Right cardiac atrium (tissue), 5 donors: ENCODE measurements around the gene CHST13. TPM values are rescaled to one million over a fixed set of nuclear protein-coding genes. Genes with fewer than 3 reads are reported as not detected.

ENCODE experiments used
- ATAC-seq, 2 donors: fragments of 200-7000 bp; cut with Tn5 transposase; one replicate each; pipeline versions ENCODE4 v1.8.0 to v1.9.1; 2020; ENCODE audit warnings: moderate library complexity in 2 of 2, mild to moderate bottlenecking in 1 of 2
- DNase-seq, 3 donors: peaks; one replicate each; pipeline ENCODE4 v3.0.0-alpha.2; 2020
- H3K27ac ChIP-seq: one replicate; pipeline ENCODE4 v1.5.1; 2013; ENCODE audit warnings: mild to moderate bottlenecking, low read length, control low read depth, moderate library complexity
- H3K27me3 ChIP-seq: one replicate; pipeline ENCODE4 v1.6.1; 2013; ENCODE audit not compliant: control insufficient read depth, insufficient read depth
- H3K4me1 ChIP-seq: one replicate; pipeline ENCODE4 v1.6.1; 2013; ENCODE audit warnings: low read length; ENCODE audit not compliant: control insufficient read depth, insufficient read depth
- H3K4me3 ChIP-seq: one replicate; pipeline ENCODE4 v1.5.1; 2013; ENCODE audit warnings: low read length, control low read depth
- H3K9me3 ChIP-seq: one replicate; pipeline ENCODE4 v1.6.1; 2013; ENCODE audit warnings: low read length; ENCODE audit not compliant: control insufficient read depth
- WGBS: extraction: QIAGEN DNeasy Blood & Tissue Kit; methylation state at CpG from one replicate; pipeline ENCODE4 v1.1.7; 2013; 5-methylcytosine and 5-hydroxymethylcytosine counted together
- intact Hi-C, 4 donors: fragments of 100-400 bp; cut with DNase I; formaldehyde crosslinking; loops; one replicate each; pipeline versions ENCODE4 v1.11.0 to v1.14.0; 2022 to 2023
- polyA plus RNA-seq: library from polyadenylated mRNA; stranded (reverse); fragments of 200-250 nt; gene quantifications from one replicate; pipeline ENCODE4 v1.2.3, GENCODE V29; 2013
- total RNA-seq, 4 donors: library from RNA; stranded (reverse); fragmentation: NEBNext Ultra II Directional; extraction: Animal tissue kit (Norgen Biotek cat#: 25700); gene quantifications; one replicate each; pipeline ENCODE4 v1.2.1, GENCODE V29; 2021
- donor health status: healthy with polysubstance abuse.
- donor health status: DM: no; HTN: yes; CAD: no.
- donor health status: DM: no; HTN: no; CAD: no.
- donor health status: DM: no; HTN: yes; CAD: no; lungs with severe emphysema.
- donor health status: DM: yes; HTN: yes; CAD: no.

CHST13 gene
- total and polyA plus RNA-seq, 5 donors, result 0.11 to 0.59 (median 0.27) TPM; not detected in 1

DNA sequence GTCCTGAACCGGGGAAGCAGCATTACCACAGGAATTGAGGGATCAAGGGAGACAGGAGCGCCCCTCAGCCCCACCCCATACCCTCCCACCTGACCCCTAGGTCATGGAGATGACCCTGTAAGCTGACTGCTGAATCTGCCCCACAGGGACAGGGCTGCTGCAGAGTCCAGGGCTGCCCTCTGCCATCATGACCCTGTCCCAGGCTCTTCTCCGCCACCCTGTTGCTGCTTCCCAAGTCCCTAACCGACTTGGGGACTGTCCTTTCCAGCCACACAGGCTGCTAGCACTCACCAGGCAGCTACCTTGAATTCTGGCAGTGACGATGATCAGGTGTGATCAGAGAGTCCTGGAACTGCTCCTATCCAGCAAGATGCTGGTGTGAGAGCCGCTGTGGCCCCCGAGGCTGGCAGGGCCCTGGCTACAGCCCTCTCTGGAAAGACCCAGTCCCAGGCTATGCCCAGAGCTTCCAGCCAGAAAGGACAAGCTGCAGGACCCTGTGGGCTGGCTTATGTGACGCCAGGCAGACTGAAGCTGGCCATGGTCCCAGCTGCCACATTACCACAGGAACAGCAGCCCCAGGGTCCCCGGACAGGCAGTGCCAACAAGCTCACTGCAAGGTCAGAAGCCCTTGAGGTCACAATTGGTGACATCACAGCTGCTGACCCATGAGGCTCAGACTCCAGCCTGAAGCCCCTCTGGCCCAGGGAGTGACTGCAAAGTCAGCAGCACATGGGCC, 34.5 kb downstream of the CHST13 start, which contains the start of gene C3orf22:
C3orf22 (minus strand) TSS at position 597 of the 736 bp plus-strand sequence. CDS start 5,542 bp downstream, outside the sequence.
- intact Hi-C loops, result no loop called here
- DNase-seq (no peak), ATAC-seq (no peak)
- WGBS, result 68% methylated on average over 9 of the region's 9 CpGs
- H3K4me3 ChIP-seq, result no peak within 1 kb of the TSS
- H3K27me3 ChIP-seq, result no peaks in the 10 kb centered on the region
- no peaks in the 10 kb centered on the region for H3K4me1 ChIP-seq
- no peaks in the 10 kb centered on the region for H3K9me3 ChIP-seq
- no peak within 1 kb of the TSS for H3K27ac ChIP-seq

DNA sequence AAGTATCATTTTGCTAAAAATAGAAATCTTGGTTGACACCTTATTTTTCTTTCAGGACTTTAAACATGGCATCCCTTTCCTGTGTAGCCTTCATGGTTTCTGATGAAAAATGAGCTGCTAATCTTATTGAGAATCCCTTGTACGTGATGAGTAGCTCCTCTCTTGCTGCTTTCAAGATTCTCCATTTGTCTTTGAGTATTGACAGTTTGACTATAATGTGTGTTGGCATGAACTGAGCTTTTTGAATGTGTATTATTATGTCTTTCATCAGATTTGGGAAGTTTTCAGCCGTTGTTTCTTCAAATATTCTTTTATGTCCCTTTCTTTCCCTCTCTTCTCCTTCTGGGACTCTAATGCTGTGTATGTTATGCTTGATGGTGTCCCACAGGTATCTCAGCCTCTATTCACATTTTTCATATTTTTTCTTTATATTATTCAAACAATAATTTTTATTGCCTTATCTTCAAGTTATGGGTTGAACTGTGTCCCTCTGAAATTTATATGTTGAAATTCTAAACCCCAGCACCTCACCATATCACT, 38.9 kb downstream of the CHST13 start:
- no peaks in the 10 kb centered on the region for H3K27me3 ChIP-seq
- H3K27ac ChIP-seq, result no peak overlapping the region
- intact Hi-C loops, result no loop called here
- H3K4me3 ChIP-seq, result no peak overlapping the region
- no peak for DNase-seq
- WGBS, result 51% methylated on average over 2 of the region's 2 CpGs
- no peaks in the 10 kb centered on the region for H3K4me1 ChIP-seq
- no peak for ATAC-seq
- H3K9me3 ChIP-seq, result no peaks in the 10 kb centered on the region

DNA sequence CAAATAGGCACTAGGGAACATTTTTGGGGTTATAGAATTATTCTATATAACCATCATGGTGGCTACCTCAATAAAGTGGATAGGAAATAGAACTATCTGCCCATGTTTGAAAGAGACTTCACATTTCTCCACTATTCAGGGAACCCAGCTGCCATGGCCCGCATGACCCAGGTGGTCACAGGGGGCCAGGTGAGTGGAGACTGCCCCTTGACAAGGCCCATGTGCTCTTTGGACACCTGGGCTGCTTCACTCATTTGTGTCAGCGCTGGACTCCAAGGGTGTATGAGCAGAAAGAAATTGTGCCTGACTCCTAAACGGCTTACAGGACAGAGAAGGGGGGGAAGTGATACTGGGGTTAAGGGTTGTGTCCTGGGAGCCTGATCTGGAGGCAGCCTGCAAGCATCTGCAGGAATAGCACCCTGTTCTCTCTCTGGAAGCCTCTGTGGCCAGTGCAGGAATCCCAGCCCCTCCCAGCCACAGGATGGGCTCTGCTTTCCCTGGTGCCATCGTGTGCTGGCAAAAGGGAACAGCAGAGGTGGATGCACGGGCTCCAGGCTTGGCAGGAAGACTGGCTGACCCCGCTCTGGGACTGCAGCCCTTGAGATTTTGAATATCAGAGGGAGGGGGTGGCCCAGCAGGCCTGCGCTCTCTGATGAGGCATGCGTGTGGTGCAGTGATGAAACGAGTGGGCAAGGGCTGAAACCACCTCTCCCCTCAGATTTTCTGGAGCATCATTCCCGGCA, 43.9 kb downstream of the CHST13 start:
- no peak for DNase-seq
- 48% methylated on average over 10 of the region's 10 CpGs for WGBS
- intact Hi-C loops, result no loop called here
- Histone ChIP-seq H3K4me1 (no peaks in the 10 kb centered on the region), H3K27me3 (no peaks in the 10 kb centered on the region), H3K9me3 (no peaks in the 10 kb centered on the region), H3K4me3 (no peak overlapping the region), H3K27ac (no peak overlapping the region)
- ATAC-seq, result peak in 1 of 2 donors; percentile 53

DNA sequence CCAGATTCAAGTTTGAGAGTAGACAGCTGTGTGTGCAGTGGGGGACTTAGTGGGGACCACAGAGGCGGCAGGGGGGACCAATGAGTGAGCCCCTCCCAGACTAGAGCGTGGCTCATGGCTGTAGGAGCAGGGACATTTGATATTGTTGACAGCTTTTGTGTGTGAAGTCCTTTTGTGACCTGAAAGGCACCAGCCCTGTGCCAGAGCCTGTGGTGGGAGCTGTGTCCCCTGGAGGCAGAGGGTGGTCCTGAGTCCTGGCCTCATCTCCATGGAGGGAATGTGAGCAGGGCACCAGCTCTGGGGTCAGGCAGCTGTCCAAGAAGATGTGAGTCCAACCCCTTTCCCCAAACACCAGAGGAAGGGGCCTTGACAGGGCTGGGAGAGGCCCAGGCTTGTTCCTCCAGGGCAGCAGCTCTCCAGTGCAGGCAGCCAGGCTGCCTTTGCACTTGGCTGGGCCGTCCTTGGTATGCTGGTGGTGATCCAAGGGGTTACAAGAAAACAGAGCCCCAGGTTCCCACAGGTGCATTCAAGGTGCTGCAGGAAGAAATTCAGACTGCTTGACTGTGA, 44.9 kb downstream of the CHST13 start:
- H3K27me3 ChIP-seq, result no peaks in the 10 kb centered on the region
- whole genome bisulfite sequencing, result 72% methylated on average over 3 of the region's 3 CpGs
- H3K4me3 ChIP-seq, result no peak overlapping the region
- no peak for DNase-seq
- intact Hi-C loops, result no loop called here
- H3K4me1 ChIP-seq, result no peaks in the 10 kb centered on the region
- no peaks in the 10 kb centered on the region for H3K9me3 ChIP-seq
- H3K27ac ChIP-seq, result no peak overlapping the region
- no peak for ATAC-seq

DNA sequence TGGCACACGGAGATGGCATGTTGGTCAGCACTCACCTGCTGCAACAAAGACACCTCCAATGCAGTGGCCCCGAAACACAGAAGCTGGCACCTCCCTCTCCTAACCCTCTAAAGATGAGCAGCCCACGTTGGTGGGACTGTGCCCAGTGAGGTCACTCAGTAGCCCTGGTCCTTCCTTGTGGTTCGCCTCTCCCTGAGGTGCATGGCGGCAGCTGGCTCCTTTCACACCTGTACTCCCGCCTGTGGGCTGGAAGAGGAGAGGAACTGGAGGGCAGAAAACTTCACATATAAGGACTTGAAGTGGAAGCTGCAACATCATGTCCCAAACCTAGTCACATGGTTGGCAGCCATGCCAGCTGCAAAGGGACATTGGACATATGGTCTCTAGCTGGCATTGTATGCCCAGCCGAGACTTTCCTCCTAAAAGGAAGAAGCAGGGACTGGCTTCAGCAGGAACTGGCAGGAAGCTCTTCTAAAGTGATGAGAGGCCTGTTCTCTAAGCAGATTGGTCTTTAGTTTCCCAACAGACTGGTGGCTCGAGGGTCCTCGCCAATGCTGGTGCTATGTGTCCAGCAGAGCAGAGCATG, 45.5 kb downstream of the CHST13 start:
- Histone ChIP-seq H3K4me1 (no peaks in the 10 kb centered on the region), H3K27me3 (no peaks in the 10 kb centered on the region), H3K4me3 (no peak overlapping the region), H3K27ac (no peak overlapping the region), H3K9me3 (no peaks in the 10 kb centered on the region)
- no peak for ATAC-seq
- no peak for DNase-seq
- WGBS, result 85% methylated on average over 9 of the region's 9 CpGs
- intact Hi-C loops, result no loop called here

DNA sequence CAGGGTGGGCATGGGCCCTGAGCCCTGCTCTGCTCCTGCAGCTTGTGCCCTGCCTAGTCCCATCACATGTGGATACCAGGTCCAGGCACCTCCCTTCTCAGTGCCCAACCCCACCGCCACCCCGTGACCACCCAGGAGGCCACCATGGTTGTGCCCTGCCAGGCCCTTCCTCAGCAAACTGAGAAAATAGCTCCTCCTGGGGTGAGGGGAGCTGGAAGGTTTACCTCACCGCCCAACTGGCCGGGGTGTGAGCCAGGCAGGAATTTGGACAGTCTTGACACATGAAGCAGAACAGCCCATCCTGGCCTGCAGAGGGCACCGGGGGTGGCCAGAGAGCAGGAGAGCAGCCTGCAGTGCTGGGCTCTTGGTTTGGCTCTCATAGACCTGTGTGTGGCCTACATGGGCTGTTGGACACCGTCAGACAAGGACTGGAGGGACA, 46.2 kb downstream of the CHST13 start:
- H3K4me3 ChIP-seq, result no peak overlapping the region
- ATAC-seq (peak in 1 of 2 donors; percentile 32), DNase-seq (no peak)
- no peaks in the 10 kb centered on the region for H3K4me1 ChIP-seq
- H3K9me3 ChIP-seq, result no peaks in the 10 kb centered on the region
- intact Hi-C loops, result no loop called here
- H3K27ac ChIP-seq, result no peak overlapping the region
- WGBS, result 75% methylated on average over 6 of the region's 6 CpGs
- no peaks in the 10 kb centered on the region for H3K27me3 ChIP-seq

DNA sequence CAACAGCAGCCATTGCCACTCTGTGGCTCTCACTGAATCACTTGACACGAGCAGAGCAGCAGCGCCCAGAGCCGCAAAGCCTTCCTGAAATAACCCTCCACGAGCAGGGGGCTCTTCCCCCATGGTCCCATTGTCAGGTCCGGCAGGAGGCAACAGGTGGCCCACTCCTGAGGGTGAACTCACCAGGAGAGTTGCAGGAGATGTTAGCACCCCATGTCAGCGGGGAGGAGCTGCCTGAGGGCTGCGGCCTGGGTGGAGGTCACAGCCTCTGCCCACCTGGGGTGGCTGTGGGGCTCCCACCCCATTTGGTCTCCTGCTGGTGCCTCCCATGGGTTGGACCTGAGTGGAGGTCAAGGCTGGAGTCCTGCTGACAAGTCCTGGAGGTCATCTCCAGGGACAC, 47.1 kb downstream of the CHST13 start:
- no peak overlapping the region for H3K27ac ChIP-seq
- intact Hi-C loops, result no loop called here
- 87% methylated on average over 7 of the region's 7 CpGs for WGBS
- no peaks in the 10 kb centered on the region for H3K9me3 ChIP-seq
- H3K27me3 ChIP-seq, result no peaks in the 10 kb centered on the region
- no peak for DNase-seq
- H3K4me1 ChIP-seq, result no peaks in the 10 kb centered on the region
- ATAC-seq, result peak in 1 of 2 donors; percentile 10
- no peak overlapping the region for H3K4me3 ChIP-seq

DNA sequence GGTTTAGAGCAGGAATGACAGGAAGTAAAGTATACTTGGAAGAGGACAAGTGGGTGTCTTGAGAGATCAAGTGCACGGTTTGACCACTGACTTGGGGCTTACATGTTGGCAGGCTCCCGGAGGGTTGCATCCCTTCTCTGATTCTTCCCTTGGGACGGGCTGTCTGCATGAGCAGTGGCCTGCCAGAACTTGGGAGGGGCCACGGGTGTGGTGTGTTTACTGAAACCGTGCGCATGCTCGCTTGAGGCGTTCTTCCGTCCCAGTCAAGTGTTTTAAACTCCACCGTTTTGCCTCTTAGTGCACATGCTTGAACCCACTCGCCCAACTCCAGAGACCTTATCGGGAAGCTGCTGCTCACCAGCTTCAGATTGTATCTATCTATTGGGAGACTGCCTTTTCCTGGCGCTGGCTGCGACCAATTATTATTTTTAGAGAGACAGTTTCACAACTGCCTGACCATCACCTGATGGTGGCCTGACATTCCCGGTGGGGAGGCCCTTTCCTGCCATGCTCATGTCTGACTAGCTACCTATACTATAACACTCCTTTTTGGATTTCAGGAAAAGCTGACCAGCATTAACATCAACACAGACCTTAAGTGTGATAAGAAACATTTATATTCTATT, 49.6 kb downstream of the CHST13 start:
- H3K4me1 ChIP-seq, result no peaks in the 10 kb centered on the region
- 69% methylated on average over 15 of the region's 15 CpGs for WGBS
- peak in 1 of 2 donors; percentile 40 for ATAC-seq
- no peak overlapping the region for H3K27ac ChIP-seq
- H3K27me3 ChIP-seq, result no peaks in the 10 kb centered on the region
- peak in 1 of 3 donors; percentile 44 for DNase-seq
- H3K9me3 ChIP-seq, result no peaks in the 10 kb centered on the region
- intact Hi-C loops, result no loop called here
- H3K4me3 ChIP-seq, result no peak overlapping the region

DNA sequence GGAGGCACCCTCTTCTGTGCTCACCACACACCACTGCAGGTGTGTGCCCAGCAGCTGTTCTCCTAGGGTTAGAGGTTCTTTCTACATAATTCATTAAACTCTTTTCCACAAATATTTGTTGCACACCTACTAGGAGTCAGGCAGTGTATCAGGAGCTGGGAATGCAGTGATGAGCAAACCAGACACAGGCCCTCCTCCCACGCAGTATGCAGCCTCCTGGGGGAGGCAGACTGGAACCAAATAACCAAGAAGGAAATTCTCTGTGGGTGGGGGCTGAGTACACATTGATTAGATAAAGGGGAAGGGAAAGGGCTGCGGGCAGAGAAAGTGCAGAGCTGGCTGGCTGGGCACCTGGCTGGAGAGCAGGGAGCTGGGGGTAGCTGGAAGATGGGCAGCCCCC, 53.3 kb downstream of the CHST13 start:
- Histone ChIP-seq H3K4me3 (no peak overlapping the region), H3K27ac (no peak overlapping the region), H3K27me3 (no peaks in the 10 kb centered on the region), H3K4me1 (no peaks in the 10 kb centered on the region), H3K9me3 (no peaks in the 10 kb centered on the region)
- intact Hi-C loops, result no loop called here
- DNase-seq (peak in 1 of 3 donors; percentile 12), ATAC-seq (no peak)
- WGBS, result 45% methylated on average over 2 of the region's 2 CpGs

DNA sequence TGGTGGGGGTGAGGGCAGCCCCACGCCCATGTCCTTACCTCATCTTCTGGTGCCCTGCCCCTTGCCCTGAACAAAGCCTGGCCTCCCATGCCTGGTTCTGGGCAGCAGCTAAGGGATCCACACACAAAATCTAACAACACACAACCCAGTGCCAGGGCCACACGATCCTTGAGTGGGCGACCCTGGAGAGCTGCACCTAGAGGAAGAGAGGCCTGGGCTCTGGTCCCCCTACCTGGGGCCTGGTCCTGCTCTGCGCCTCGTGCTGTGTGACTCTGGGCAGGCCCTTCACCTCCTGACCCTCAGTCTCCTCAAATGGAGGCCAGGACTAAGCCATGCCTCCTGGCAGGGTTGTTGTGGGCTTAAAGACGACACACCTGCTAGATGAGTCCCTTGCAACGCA, 54.7 kb downstream of the CHST13 start:
- Histone ChIP-seq H3K9me3 (no peaks in the 10 kb centered on the region), H3K4me3 (no peak overlapping the region), H3K27ac (no peak overlapping the region), H3K4me1 (no peaks in the 10 kb centered on the region), H3K27me3 (no peaks in the 10 kb centered on the region)
- 92% methylated on average over 7 of the region's 7 CpGs for WGBS
- ATAC-seq (peak in 1 of 2 donors; percentile 24), DNase-seq (no peak)
- intact Hi-C loops, result no loop called here
